ENCODE data around the gene EXOSC2. TPM values are rescaled to one million over a fixed set of nuclear protein-coding genes. Genes with fewer than 3 reads are reported as not detected.
A peak's percentile ranks its signal among the peaks of the same experiment; 100 is the strongest.

Gene EXOSC2
- total and polyA plus RNA-seq, 2 of the 13 experiments (the other 11 are each of a cell fraction or from before 2014, with no cell fraction given) = 27.5 to 63.8 TPM

DNA sequence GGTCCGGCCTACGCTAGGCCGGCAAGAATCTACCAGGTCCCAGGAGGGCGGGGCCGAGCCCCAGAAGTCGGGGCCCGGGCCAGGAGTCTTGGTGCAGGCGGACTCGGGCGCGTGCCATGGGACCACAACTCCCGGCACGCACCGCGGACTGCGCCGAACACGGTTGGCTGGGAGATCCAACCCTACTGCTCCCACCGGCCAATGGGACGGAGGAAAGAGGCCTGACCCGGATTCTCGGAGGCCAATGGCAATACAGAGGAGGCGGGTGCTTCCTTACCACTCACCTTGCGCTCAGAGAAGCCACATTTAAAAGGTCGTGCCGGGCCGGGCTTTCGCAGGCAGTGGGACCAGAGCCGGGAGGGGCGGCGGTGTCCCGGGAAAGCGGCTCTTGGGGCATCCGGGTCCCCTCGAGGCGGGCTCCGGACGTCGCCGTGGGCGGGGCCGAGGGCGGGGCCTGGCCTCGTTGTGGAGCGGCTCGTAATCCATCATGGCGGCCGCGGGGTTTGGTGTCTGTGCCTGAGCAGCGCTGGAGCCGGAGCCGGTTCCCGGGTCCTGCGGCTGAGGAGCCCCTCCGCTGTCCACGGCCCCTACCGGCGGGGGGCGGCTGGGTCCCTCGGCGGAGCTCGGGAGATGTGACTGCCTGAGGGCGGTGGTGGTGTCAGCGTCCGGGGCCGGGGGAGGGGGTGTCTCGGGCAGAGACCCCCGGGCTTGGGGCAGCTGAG is 19.1 kb downstream of the EXOSC2 start (continued):
- TF ChIP-seq, protein P1, sequence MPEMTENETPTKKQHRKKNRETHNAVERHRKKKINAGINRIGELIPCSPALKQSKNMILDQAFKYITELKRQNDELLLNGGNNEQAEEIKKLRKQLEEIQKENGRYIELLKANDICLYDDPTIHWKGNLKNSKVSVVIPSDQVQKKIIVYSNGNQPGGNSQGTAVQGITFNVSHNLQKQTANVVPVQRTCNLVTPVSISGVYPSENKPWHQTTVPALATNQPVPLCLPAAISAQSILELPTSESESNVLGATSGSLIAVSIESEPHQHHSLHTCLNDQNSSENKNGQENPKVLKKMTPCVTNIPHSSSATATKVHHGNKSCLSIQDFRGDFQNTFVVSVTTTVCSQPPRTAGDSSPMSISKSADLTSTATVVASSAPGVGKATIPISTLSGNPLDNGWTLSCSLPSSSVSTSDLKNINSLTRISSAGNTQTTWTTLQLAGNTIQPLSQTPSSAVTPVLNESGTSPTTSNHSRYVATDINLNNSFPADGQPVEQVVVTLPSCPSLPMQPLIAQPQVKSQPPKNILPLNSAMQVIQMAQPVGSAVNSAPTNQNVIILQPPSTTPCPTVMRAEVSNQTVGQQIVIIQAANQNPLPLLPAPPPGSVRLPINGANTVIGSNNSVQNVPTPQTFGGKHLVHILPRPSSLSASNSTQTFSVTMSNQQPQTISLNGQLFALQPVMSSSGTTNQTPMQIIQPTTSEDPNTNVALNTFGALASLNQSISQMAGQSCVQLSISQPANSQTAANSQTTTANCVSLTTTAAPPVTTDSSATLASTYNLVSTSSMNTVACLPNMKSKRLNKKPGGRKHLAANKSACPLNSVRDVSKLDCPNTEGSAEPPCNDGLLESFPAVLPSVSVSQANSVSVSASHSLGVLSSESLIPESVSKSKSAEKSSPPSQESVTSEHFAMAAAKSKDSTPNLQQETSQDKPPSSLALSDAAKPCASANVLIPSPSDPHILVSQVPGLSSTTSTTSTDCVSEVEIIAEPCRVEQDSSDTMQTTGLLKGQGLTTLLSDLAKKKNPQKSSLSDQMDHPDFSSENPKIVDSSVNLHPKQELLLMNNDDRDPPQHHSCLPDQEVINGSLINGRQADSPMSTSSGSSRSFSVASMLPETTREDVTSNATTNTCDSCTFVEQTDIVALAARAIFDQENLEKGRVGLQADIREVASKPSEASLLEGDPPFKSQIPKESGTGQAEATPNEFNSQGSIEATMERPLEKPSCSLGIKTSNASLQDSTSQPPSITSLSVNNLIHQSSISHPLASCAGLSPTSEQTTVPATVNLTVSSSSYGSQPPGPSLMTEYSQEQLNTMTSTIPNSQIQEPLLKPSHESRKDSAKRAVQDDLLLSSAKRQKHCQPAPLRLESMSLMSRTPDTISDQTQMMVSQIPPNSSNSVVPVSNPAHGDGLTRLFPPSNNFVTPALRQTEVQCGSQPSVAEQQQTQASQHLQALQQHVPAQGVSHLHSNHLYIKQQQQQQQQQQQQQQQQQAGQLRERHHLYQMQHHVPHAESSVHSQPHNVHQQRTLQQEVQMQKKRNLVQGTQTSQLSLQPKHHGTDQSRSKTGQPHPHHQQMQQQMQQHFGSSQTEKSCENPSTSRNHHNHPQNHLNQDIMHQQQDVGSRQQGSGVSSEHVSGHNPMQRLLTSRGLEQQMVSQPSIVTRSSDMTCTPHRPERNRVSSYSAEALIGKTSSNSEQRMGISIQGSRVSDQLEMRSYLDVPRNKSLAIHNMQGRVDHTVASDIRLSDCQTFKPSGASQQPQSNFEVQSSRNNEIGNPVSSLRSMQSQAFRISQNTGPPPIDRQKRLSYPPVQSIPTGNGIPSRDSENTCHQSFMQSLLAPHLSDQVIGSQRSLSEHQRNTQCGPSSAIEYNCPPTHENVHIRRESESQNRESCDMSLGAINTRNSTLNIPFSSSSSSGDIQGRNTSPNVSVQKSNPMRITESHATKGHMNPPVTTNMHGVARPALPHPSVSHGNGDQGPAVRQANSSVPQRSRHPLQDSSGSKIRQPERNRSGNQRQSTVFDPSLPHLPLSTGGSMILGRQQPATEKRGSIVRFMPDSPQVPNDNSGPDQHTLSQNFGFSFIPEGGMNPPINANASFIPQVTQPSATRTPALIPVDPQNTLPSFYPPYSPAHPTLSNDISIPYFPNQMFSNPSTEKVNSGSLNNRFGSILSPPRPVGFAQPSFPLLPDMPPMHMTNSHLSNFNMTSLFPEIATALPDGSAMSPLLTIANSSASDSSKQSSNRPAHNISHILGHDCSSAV (CRISPR knock-in tag; IDR thresholded peaks at IDR 0.05; ENCODE audit: borderline replicate concordance) = no peak
- TF ChIP-seq DR1 (CRISPR knock-in tag; IDR thresholded peaks at IDR 0.05) (peak; percentile 53; the same call in 1 of the 2 replicates), SP140L (CRISPR knock-in tag; IDR thresholded peaks at IDR 0.05; ENCODE audit: borderline replicate concordance) (no peak), ZNF788 (CRISPR knock-in tag; IDR thresholded peaks at IDR 0.05; ENCODE audit: borderline replicate concordance) (no peak), MAFK (conservative IDR thresholded peaks at IDR 0.05 in 1 of 2, IDR thresholded peaks at IDR 0.05 in 1 of 2; ENCODE audit: low read length in 2 of 2) (no peak), ZNF724P (CRISPR knock-in tag; IDR thresholded peaks at IDR 0.05; ENCODE audit: borderline replicate concordance) (no peak), SAP130 (CRISPR knock-in tag; IDR thresholded peaks at IDR 0.05; ENCODE audit: low read depth) (peak; percentile 55; the same call in 1 of the 2 replicates), ZNF34 (CRISPR knock-in tag; IDR thresholded peaks at IDR 0.05; ENCODE audit: borderline replicate concordance) (no peak), ZNF256 (CRISPR knock-in tag; conservative IDR thresholded peaks at IDR 0.05) (no peak), HMG20B (CRISPR knock-in tag; conservative IDR thresholded peaks at IDR 0.05) (no peak), ZNF138 (CRISPR knock-in tag; IDR thresholded peaks at IDR 0.05; ENCODE audit: low read depth) (no peak), ZNF12 (CRISPR knock-in tag; IDR thresholded peaks at IDR 0.05) (no peak), ZNF263 (CRISPR knock-in tag; IDR thresholded peaks at IDR 0.05) (no peak), ZNF652 (CRISPR knock-in tag; IDR thresholded peaks at IDR 0.05; ENCODE audit: borderline replicate concordance, low read depth) (no peak), ZNF615 (CRISPR knock-in tag; IDR thresholded peaks at IDR 0.05; ENCODE audit: borderline replicate concordance) (0 out of 2 replicates have a peak, but pooled peaks have one; percentile 31), TBL1XR1 (IDR thresholded peaks at IDR 0.05; ENCODE audit: borderline replicate concordance, low read length, partially characterized antibody) (no peak), ZNF253 (CRISPR knock-in tag; IDR thresholded peaks at IDR 0.05; ENCODE audit: borderline replicate concordance) (no peak), MTA3 (CRISPR knock-in tag; IDR thresholded peaks at IDR 0.05) (no peak)
- TF ChIP-seq, protein P2, sequence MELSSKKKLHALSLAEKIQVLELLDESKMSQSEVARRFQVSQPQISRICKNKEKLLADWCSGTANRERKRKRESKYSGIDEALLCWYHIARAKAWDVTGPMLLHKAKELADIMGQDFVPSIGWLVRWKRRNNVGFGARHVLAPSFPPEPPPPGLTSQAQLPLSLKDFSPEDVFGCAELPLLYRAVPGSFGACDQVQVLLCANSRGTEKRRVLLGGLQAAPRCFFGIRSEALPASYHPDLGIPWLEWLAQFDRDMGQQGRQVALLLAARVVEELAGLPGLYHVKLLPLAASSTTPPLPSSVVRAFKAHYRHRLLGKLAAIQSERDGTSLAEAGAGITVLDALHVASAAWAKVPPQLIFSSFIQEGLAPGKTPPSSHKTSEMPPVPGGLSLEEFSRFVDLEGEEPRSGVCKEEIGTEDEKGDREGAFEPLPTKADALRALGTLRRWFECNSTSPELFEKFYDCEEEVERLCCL (CRISPR knock-in tag; IDR thresholded peaks at IDR 0.05; ENCODE audit: borderline replicate concordance) = no peak
- TF ChIP-seq, protein P3, sequence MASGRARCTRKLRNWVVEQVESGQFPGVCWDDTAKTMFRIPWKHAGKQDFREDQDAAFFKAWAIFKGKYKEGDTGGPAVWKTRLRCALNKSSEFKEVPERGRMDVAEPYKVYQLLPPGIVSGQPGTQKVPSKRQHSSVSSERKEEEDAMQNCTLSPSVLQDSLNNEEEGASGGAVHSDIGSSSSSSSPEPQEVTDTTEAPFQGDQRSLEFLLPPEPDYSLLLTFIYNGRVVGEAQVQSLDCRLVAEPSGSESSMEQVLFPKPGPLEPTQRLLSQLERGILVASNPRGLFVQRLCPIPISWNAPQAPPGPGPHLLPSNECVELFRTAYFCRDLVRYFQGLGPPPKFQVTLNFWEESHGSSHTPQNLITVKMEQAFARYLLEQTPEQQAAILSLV (CRISPR knock-in tag; IDR thresholded peaks at IDR 0.05; ENCODE audit: borderline replicate concordance) = peak; percentile 17; the same call in 1 of the 2 replicates
